H54 (cell line): Measurements from ENCODE around the gene CHDH.

Experiments used
- DNase-seq: peaks from one replicate; pipeline ENCODE4 v3.0.0; 2011; ENCODE audit warnings: low spot score, mixed read lengths; ENCODE audit not compliant: insufficient read length
- FAIRE-seq: peaks from 3 replicates; lab custom pipeline; 2011; peaks lifted over from hg19 to GRCh38; lab: Jason Lieb, UNC
- POLR2A ChIP-seq: IDR thresholded peaks from 2 replicates; pipeline ENCODE4 v1.6.1; 2011; ENCODE audit warnings: low read depth, mild to moderate bottlenecking, low read length

Gene CHDH

GRCh38 chr3:53803124-53803815 lies 42.9 kb downstream of the CHDH start:
- FAIRE-seq (no peak), DNase-seq (no peak)
- TF ChIP-seq POLR2A: no peak

- FAIRE-seq (no peak), DNase-seq (no peak)
- TF ChIP-seq POLR2A: no peak
Measured at GRCh38 chr3:53802256-53802880, 43.9 kb downstream of the CHDH start.

- TF ChIP-seq POLR2A: no peak
- no peak for FAIRE-seq
- DNase-seq: no peak
Measured at GRCh38 chr3:53801319-53801718, 44.9 kb downstream of the CHDH start.

- no peak for TF ChIP-seq POLR2A
- no peak for FAIRE-seq
Measured at GRCh38 chr3:53800041-53800906, 45.9 kb downstream of the CHDH start.

GRCh38 chr3:53799338-53799865 lies 46.8 kb downstream of the CHDH start:
- FAIRE-seq: no peak
- DNase-seq: no peak
- TF ChIP-seq POLR2A: no peak

More at GRCh38 chr3:53800041-53800906, 45.9 kb downstream of the CHDH start:
- no peak for DNase-seq

- FAIRE-seq: no peak
- TF ChIP-seq POLR2A: no peak
- no peak for DNase-seq
Measured at GRCh38 chr3:53798144-53798543, 48.1 kb downstream of the CHDH start.

- TF ChIP-seq POLR2A: no peak
- FAIRE-seq: no peak
- no peak for DNase-seq
Measured at GRCh38 chr3:53795789-53796560, 50.2 kb downstream of the CHDH start.

- no peak for DNase-seq
- no peak for TF ChIP-seq POLR2A
- no peak for FAIRE-seq
Measured at GRCh38 chr3:53795176-53795575, 51.0 kb downstream of the CHDH start.

- no peak for DNase-seq
- TF ChIP-seq POLR2A: no peak
- FAIRE-seq: no peak
Measured at GRCh38 chr3:53794597-53794996, 51.6 kb downstream of the CHDH start.

GRCh38 chr3:53792866-53793265 lies 53.4 kb downstream of the CHDH start:
- TF ChIP-seq POLR2A: no peak
- DNase-seq: no peak
- no peak for FAIRE-seq

GRCh38 chr3:53791317-53791716 lies 54.9 kb downstream of the CHDH start:
- DNase-seq (no peak), FAIRE-seq (no peak)
- TF ChIP-seq POLR2A: no peak

GRCh38 chr3:53790470-53790869 lies 55.7 kb downstream of the CHDH start:
- no peak for FAIRE-seq

GRCh38 chr3:53789459-53789858 lies 56.8 kb downstream of the CHDH start:
- DNase-seq: no peak
- no peak for FAIRE-seq
- TF ChIP-seq POLR2A: no peak

More at GRCh38 chr3:53790470-53790869, 55.7 kb downstream of the CHDH start:
- no peak for TF ChIP-seq POLR2A
- DNase-seq: no peak
